Measurements from ENCODE around the gene WDR76.
A peak's percentile ranks its signal among the peaks of the same experiment; 100 is the strongest.
"Not testable (repeated sequence)": the region's sequence is repeated elsewhere in the genome, so short reads cannot be mapped to it uniquely, and the experiment has no call there.

The WDR76 gene

DNA sequence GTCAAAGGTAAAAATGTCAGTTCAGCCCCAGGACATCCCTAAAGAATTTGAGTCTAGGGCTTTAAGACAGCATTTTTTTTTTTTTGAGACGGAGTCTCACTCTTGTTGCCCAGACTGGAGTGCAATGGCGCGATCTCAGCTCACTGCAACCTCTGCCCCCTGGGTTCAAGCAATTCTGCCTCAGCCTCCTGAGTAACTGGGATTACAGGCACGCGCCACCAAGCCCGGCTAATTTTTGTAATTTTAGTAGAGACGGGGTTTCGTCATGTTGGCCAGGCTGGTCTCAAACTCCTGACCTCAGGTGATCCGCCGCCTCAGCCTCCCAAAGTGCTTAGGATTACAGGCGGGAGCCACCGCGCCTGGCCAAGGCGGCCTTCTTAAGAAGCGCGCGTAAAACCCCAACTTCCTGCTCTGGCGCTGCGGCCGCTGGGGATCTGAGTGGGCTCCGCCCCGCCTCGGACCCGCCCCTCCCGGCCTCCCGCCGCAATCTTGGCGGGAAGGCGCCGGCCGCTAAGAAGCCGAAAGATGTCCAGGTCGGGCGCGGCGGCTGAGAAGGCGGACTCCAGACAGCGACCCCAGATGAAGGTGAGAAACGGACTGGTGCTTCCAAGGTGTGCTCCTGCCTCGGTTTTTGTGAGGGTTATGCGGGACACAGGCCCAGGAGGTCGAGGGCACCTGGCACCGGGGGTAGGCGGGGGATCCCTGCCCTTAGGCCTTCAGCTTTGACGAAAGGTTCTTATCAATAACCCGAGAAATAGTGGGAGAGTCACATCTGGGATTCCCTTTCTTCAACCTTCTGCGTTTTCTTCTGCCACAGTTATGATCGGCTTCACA lies at the start of gene WDR76:
TSS of gene WDR76 (plus strand) at position 495 of the 834 bp plus-strand sequence. CDS start at position 526, 31 bp downstream.
- peak; percentile 70 to 79 for DNase-seq

GRCh38 chr15:43777267-43777914 lies 49.4 kb upstream of the WDR76 start:
- DNase-seq = peak; percentile 79 to 87

- DNase-seq = no peak
Measured at GRCh38 chr15:43779016-43779415, 47.8 kb upstream of the WDR76 start.

DNA sequence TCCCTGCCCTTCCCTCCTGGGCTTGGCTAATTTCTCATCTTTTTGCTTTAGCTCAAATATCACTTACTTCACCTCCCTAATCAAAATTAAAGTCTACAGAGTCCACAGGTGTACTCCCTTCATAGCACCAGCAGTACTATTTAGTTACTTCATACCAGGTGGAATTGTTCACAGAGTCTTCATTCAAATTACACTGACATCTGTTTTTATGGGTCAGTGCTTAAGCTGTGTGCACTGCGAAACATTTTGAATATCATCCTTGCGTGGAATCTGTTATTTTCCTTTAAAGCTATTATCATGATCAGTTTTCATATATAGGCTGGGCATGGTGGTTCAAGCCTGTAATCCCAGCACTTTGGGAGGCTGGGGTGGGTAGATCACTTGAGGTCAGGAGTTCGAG lies 37.4 kb upstream of the WDR76 start:
- no peak for DNase-seq

- peak; percentile 100 for DNase-seq
Measured at GRCh38 chr15:43791993-43792760, 34.6 kb upstream of the WDR76 start, which contains the start of gene SERF2. Gene SERF2, plus strand, starts transcription at chr15:43792320. Its CDS starts 57 bp downstream, at chr15:43792377.

DNA sequence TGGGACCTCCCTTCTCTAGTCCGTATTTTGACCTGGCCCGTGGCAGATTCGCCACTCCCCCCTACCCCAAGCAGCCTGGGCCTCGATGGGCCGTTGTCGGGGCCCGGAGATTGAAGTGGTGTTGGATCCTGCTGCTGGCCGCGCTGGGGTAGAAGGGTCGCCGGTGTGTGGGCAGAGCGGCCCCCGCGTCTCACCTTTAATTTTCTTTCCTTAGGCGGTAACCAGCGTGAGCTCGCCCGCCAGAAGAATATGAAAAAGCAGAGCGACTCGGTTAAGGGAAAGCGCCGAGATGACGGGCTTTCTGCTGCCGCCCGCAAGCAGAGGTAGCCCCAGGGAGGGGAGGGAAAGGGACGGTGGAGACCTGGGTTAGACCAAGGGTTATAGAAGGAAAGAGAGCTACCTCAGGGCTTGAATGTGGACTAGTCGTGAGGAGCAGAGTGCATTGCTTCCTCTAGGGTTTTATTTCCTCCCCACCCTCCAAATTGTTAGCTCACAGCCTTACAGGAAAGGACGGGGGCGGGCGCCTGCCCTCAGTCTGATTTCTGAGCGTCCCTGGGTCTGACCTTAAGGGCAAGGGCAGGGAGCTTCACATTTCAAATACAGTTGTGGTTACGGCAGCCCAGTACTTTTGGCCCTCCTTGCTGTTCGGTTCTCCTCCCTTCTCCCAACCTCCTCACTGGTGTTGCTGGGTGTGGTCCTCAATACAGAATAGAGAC lies 33.9 kb upstream of the WDR76 start:
- DNase-seq = peak; percentile 41 to 63

- DNase-seq = no peak
Measured at GRCh38 chr15:43793647-43794046, 33.2 kb upstream of the WDR76 start.

DNA sequence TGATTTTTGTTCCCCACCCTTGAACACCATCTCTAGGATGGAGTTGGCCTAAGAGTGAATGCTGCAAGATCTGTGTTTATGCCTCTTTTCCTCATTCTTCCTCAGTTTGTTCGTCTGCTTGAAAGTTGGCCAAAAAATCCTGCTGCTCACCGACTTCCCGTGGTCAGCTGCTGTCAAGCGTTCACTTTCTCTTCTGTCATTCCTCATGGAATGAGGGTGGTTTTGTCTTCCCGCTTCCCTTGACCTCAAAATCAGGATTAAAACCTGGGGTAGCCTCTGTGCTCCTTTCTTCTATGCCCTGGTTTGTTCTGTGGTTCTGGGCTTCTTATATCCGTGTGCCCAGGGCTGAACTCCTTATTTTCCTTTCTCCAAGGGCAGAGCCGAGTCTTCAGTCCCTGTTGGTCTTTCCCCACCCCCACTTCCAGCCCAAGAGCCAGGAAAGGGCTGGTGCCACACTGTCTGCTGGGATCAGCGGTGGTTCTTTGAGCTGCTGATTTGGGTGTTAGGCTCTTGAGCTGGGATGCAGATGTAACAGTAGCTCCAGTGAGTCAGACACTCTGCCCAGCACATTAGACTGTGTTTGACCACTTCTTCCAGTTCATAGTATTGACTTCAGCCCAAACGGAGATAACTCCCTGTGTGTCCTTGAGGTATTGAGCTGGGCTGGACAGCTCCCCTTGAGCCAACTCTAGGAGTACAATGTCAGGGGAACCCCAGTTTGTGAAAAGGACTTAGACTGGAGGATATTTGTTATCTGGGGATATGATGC lies 32.3 kb upstream of the WDR76 start:
- DNase-seq = no peak

DNA sequence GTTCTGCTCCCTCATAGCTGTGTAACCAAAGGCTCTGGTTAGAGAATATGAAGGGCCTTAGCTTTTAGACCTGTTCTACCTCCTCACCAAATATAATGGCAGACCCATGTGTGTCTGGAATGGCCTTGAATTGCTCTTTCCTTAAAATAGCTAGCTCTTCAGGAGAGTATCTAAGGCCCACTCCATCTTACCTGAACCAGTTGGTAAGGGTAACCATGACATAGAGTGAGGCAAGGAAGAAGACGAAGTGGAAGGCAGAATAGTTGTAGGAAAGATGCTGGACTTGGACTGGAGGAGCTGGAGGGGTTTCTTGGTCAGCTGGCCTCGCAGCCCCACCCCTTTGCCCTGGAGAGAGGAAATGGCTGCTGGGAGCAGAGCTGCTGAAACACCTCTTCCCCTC lies 31.6 kb upstream of the WDR76 start:
- DNase-seq = no peak

- no peak for DNase-seq
Measured at GRCh38 chr15:43795997-43796396, 30.8 kb upstream of the WDR76 start.

GRCh38 chr15:43796566-43796965 lies 30.2 kb upstream of the WDR76 start:
- no peak for DNase-seq

GRCh38 chr15:43799209-43799944 lies 27.4 kb upstream of the WDR76 start:
- DNase-seq = no peak

GRCh38 chr15:43799945-43800285 lies 26.9 kb upstream of the WDR76 start, which contains the start of gene SERINC4:
Gene SERINC4, minus strand, starts transcription at chr15:43800220. Its CDS starts 234 bp downstream, at chr15:43799986.
- no peak for DNase-seq

GRCh38 chr15:43800286-43801141 lies 26.3 kb upstream of the WDR76 start, which contains the start of gene HYPK:
Gene HYPK, plus strand, starts transcription at chr15:43800599. Its CDS starts 24 bp downstream, at chr15:43800623.
- DNase-seq = peak; percentile 92 to 94

GRCh38 chr15:43802676-43803075 lies 24.1 kb upstream of the WDR76 start:
- DNase-seq = not testable (repeated sequence)

GRCh38 chr15:43808435-43808950 lies 18.3 kb upstream of the WDR76 start:
- DNase-seq = no peak

- DNase-seq = peak in 1 of 2 donors; percentile 48
Measured at GRCh38 chr15:43808960-43809678, 17.7 kb upstream of the WDR76 start.

DNA sequence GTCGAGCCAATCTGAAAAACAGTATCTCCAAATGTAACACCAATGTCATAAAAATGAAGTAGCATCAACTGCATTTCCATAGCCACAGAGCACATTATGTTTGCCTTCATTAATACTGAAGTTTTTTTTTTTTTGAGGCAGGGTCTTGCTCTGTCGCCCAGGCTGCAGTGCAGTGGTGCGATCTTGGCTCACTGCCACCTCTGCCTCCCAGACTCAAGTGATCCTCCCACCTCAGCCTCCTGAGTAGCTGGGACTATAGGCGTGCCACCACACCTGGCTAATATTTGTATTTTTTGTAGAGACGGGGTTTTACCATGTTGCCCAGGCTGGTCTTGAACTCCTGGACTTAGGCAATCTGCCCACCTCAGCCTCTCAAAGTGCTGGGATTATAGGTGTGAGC lies 11.7 kb upstream of the WDR76 start:
- DNase-seq = not testable (repeated sequence)

DNA sequence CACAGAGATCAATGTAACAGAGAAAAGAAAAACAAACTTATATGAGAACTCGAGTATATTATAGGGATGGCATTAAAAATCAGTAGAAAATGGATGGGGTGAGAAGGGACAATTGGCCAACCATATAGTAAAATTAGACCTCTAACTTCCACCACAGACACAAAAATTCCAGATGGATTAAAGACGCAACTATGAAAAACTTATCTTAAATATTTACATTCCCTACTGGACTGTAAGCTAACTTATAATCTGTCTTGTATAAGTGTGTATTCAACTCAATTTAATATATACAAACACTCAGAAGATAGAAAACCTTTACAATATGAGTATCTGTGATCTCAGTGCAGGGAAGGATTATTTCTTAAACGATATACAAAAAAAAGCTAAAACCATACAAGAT lies 5.3 kb upstream of the WDR76 start:
- no peak for DNase-seq
